K562 (cell line): Measurements from ENCODE around the gene DNASE2B. TPM values are rescaled to one million over a fixed set of nuclear protein-coding genes. Genes with fewer than 3 reads are reported as not detected.

Source experiments
- CEBPG ChIP-seq, 3 experiments: fragments of 200-800 bp in 1 of 3; sonication (Bioruptor generic) in 1 of 3; sonication (generic) in 1 of 3; formaldehyde crosslinking in 1 of 3; IDR thresholded peaks in 2 of 3; conservative IDR thresholded peaks in 1 of 3; 2 replicates each; pipeline versions ENCODE4 v1.6.1 to v1.8.0; 2016 to 2022; ENCODE audit warnings: missing compliant biosample characterization in 2 of 3, missing genetic modification characterization in 2 of 3, mild to moderate bottlenecking in 1 of 3, missing genetic modification reagents in 1 of 3
- ELF2 ChIP-seq: fragments of 250-450 bp; sonication (Bioruptor Pico); IDR thresholded peaks from 2 replicates; pipeline ENCODE4 v1.5.0; 2021; ENCODE audit warnings: mild to moderate bottlenecking
- GABPA ChIP-seq: fragments of 200-800 bp; sonication (Bioruptor generic); conservative IDR thresholded peaks from 2 replicates; pipeline ENCODE4 v1.6.1; 2016; ENCODE audit warnings: low read depth, missing genetic modification characterization, missing compliant biosample characterization
- HINFP ChIP-seq: fragments of 450-650 bp; conservative IDR thresholded peaks from 2 replicates; pipeline ENCODE4 v1.6.1; 2016; ENCODE audit warnings: missing genetic modification characterization, low read depth, mild to moderate bottlenecking, control low read depth, missing compliant biosample characterization
- POLR3A ChIP-seq: IDR thresholded peaks from 2 replicates; pipeline ENCODE4 v1.6.1; 2011; ENCODE audit warnings: borderline replicate concordance, mild to moderate bottlenecking, moderate library complexity; ENCODE audit not compliant: insufficient read length, insufficient read depth; ENCODE audit errors: extremely low read depth
- SMAD4 ChIP-seq: fragments of 250-450 bp; sonication (Bioruptor Pico); conservative IDR thresholded peaks from 2 replicates; pipeline ENCODE4 v1.8.0; 2021; ENCODE audit warnings: inconsistent platforms, mild to moderate bottlenecking, moderate library complexity
- SP1 ChIP-seq: sonication (generic); formaldehyde crosslinking; IDR thresholded peaks from 2 replicates; pipeline ENCODE4 v1.8.1; 2022; ENCODE audit warnings: mild to moderate bottlenecking, missing genetic modification reagents
- STAG1 ChIP-seq: sonication (generic); formaldehyde crosslinking; IDR thresholded peaks from 2 replicates; pipeline ENCODE4 v1.5.0; 2020; ENCODE audit warnings: missing genetic modification reagents, borderline replicate concordance
- TFAP4 ChIP-seq: sonication (generic); formaldehyde crosslinking; IDR thresholded peaks from 2 replicates; pipeline ENCODE4 v1.8.0; 2022; ENCODE audit warnings: missing genetic modification reagents, mild to moderate bottlenecking, moderate library complexity, borderline replicate concordance
- ZFP36 ChIP-seq: fragments of 150-350 bp; IDR thresholded peaks from 2 replicates; pipeline ENCODE4 v1.6.1; 2018; ENCODE audit warnings: low read length, low read depth; ENCODE audit not compliant: partially characterized antibody
- ZKSCAN3 ChIP-seq: fragments of 250-450 bp; sonication (Bioruptor Pico); IDR thresholded peaks from 2 replicates; pipeline ENCODE4 v1.4.0; 2020
- ZNF316 ChIP-seq: fragments of 450-650 bp; IDR thresholded peaks from 2 replicates; pipeline ENCODE4 v1.6.1; 2016
- ZNF766 ChIP-seq: fragments of 200-800 bp; sonication (Bioruptor generic); conservative IDR thresholded peaks from 2 replicates; pipeline ENCODE4 v1.6.1; 2016; ENCODE audit warnings: missing genetic modification characterization, missing compliant biosample characterization
- polyA plus RNA-seq, 8 experiments: library from polyadenylated mRNA; depleted of rRNA in 4 of 8; stranded (reverse) in 5 of 8; unstranded in 3 of 8; fragments of >200 nt; fragmentation: Nextera tagmentation in 2 of 8; fragmentation: Illumina TruSeq in 1 of 8; extraction: Ambion mirVana in 2 of 8; extraction: Trizol in 1 of 8; gene quantifications; 2 replicates each; pipeline versions ENCODE4 v1.2.1 to v1.2.3, GENCODE V29; 2011 to 2014; ENCODE audit warnings: inconsistent platforms in 1 of 8, missing spikeins in 1 of 8
- total RNA-seq, 7 experiments: library from RNA; depleted of rRNA in 6 of 7; stranded (reverse); fragments of >200 nt in 6 of 7; fragmentation: Illumina TruSeq in 2 of 7; extraction: Trizol in 2 of 7; gene quantifications; 2 replicates each; pipeline versions ENCODE4 v1.2.1 to v1.2.3, GENCODE V29; 2011 to 2021; ENCODE audit warnings: low replicate concordance in 1 of 7
- TF ChIP-seq, protein P1 (sequence below): fragments of 450-650 bp; formaldehyde crosslinking; IDR thresholded peaks from 2 replicates; pipeline ENCODE4 v1.4.0; 2022; ENCODE audit warnings: missing genetic modification characterization
- TF ChIP-seq, protein P2 (sequence below): fragments of 450-650 bp; IDR thresholded peaks from 2 replicates; pipeline ENCODE4 v1.6.1; 2017; ENCODE audit warnings: antibody characterized with exemption, mild to moderate bottlenecking
- TF ChIP-seq, protein P3 (sequence below): fragments of 450-650 bp; formaldehyde crosslinking; IDR thresholded peaks from 2 replicates; pipeline ENCODE4 v1.4.0; 2020; ENCODE audit warnings: mild to moderate bottlenecking

Gene DNASE2B
- total and polyA plus RNA-seq, 9 of the 15 experiments (the other 6 are each of a cell fraction or from before 2014, with no cell fraction given) = not detected

DNA sequence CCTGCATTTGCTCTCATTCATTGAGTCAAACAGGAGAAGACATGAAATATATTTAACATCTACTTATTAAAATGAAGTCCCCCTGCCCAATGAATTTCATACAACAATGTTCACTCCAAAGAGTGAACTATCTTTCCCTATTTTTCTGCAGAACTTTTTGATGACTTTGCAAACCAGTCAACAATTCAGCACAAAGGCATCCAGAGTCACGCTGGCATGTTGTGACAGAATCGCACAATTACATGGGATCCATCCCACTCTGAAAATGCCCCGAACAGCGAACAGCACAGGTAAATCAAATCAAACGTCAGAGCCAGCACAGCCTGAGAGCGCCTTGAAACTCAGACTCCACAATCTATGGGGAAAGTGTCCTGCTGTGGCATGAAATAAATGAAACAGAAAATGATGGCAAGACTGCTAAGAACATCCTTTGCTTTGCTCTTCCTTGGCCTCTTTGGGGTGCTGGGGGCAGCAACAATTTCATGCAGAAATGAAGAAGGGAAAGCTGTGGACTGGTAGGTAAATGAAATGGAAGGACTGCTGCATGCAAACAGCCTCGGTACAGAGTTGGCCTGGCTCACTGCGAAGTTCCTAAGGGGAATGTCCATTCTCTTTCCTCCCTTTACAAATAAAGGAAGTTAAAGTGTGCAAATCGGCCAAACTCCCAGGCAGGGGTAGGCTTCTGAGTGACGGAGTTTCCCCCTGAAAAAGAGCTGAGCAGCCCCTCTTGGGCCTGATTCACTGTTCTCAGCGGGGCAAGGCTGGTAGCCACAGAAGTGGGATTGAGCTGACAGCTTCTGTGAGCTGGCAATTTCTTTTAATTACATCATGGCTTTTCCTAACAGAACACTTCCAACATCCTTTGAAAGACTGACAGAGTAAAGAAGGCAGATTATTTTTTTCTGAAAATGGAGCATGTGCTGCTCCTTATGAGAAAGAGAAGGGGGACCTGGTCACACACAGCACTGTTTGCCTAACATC lies at the start of gene DNASE2B (continued):
- TF ChIP-seq, protein P1, sequence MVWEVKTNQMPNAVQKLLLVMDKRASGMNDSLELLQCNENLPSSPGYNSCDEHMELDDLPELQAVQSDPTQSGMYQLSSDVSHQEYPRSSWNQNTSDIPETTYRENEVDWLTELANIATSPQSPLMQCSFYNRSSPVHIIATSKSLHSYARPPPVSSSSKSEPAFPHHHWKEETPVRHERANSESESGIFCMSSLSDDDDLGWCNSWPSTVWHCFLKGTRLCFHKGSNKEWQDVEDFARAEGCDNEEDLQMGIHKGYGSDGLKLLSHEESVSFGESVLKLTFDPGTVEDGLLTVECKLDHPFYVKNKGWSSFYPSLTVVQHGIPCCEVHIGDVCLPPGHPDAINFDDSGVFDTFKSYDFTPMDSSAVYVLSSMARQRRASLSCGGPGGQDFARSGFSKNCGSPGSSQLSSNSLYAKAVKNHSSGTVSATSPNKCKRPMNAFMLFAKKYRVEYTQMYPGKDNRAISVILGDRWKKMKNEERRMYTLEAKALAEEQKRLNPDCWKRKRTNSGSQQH (CRISPR knock-in tag) = no peak
- TF ChIP-seq SMAD4 (CRISPR knock-in tag) = 0 out of 2 replicates have a peak, but pooled peaks have one; percentile 14
- 0 out of 2 replicates have a peak, but pooled peaks have one; percentile 20 for TF ChIP-seq ZKSCAN3 (CRISPR knock-in tag)
- TF ChIP-seq GABPA (tag) = 0 out of 2 replicates have a peak, but pooled peaks have one; percentile 33
- TF ChIP-seq, protein P2, sequence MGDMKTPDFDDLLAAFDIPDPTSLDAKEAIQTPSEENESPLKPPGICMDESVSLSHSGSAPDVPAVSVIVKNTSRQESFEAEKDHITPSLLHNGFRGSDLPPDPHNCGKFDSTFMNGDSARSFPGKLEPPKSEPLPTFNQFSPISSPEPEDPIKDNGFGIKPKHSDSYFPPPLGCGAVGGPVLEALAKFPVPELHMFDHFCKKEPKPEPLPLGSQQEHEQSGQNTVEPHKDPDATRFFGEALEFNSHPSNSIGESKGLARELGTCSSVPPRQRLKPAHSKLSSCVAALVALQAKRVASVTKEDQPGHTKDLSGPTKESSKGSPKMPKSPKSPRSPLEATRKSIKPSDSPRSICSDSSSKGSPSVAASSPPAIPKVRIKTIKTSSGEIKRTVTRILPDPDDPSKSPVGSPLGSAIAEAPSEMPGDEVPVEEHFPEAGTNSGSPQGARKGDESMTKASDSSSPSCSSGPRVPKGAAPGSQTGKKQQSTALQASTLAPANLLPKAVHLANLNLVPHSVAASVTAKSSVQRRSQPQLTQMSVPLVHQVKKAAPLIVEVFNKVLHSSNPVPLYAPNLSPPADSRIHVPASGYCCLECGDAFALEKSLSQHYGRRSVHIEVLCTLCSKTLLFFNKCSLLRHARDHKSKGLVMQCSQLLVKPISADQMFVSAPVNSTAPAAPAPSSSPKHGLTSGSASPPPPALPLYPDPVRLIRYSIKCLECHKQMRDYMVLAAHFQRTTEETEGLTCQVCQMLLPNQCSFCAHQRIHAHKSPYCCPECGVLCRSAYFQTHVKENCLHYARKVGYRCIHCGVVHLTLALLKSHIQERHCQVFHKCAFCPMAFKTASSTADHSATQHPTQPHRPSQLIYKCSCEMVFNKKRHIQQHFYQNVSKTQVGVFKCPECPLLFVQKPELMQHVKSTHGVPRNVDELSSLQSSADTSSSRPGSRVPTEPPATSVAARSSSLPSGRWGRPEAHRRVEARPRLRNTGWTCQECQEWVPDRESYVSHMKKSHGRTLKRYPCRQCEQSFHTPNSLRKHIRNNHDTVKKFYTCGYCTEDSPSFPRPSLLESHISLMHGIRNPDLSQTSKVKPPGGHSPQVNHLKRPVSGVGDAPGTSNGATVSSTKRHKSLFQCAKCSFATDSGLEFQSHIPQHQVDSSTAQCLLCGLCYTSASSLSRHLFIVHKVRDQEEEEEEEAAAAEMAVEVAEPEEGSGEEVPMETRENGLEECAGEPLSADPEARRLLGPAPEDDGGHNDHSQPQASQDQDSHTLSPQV = no peak
- TF ChIP-seq, protein P3, sequence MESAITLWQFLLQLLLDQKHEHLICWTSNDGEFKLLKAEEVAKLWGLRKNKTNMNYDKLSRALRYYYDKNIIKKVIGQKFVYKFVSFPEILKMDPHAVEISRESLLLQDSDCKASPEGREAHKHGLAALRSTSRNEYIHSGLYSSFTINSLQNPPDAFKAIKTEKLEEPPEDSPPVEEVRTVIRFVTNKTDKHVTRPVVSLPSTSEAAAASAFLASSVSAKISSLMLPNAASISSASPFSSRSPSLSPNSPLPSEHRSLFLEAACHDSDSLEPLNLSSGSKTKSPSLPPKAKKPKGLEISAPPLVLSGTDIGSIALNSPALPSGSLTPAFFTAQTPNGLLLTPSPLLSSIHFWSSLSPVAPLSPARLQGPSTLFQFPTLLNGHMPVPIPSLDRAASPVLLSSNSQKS (CRISPR knock-in tag) = no peak
- TF ChIP-seq ZNF316 = peak; percentile 40
- TF ChIP-seq SP1 (CRISPR knock-in tag) = no peak
- no peak for TF ChIP-seq STAG1
- no peak for TF ChIP-seq HINFP (tag)
- TF ChIP-seq POLR3A = no peak
- TF ChIP-seq ZNF766 (CRISPR knock-in tag) = 0 out of 2 replicates have a peak, but pooled peaks have one; percentile 48
- TF ChIP-seq ELF2 = no peak
- no peak for TF ChIP-seq TFAP4
- no peak for TF ChIP-seq CEBPG (CRISPR knock-in tag; IDR thresholded peaks at IDR 0.05)
- TF ChIP-seq CEBPG (tag; conservative IDR thresholded peaks at IDR 0.05 in 1 of 2, IDR thresholded peaks at IDR 0.05 in 1 of 2) = peak in 1 of 2 experiments; percentile 48; a peak in 1 of 4 replicates
- no peak for TF ChIP-seq ZFP36
